ENCODE results near the gene TEKTIP1.

Gene TEKTIP1

DNA sequence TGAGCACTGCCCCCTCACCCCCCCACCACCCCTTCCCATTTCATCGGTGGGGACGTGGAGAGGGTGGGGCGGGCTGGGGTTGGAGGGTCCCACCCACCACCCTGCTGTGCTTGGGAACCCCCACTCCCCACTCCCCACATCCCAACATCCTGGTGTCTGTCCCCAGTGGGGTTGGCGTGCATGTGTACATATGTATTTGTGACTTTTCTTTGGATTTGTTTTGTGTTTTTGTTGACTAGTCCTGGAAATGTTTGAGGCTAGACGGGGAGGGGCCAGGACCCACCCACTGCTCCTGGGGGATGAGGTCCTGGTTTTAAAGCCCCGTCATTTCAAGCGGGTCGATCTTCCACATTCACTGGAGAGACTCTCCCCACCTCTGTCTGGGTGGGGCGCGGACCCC is 3.0 kb upstream of the TEKTIP1 start:
- peaks cover 78% of the 10 kb centered on the region for H3K36me3 ChIP-seq (ENCODE audit: insufficient read depth, low read length)

DNA sequence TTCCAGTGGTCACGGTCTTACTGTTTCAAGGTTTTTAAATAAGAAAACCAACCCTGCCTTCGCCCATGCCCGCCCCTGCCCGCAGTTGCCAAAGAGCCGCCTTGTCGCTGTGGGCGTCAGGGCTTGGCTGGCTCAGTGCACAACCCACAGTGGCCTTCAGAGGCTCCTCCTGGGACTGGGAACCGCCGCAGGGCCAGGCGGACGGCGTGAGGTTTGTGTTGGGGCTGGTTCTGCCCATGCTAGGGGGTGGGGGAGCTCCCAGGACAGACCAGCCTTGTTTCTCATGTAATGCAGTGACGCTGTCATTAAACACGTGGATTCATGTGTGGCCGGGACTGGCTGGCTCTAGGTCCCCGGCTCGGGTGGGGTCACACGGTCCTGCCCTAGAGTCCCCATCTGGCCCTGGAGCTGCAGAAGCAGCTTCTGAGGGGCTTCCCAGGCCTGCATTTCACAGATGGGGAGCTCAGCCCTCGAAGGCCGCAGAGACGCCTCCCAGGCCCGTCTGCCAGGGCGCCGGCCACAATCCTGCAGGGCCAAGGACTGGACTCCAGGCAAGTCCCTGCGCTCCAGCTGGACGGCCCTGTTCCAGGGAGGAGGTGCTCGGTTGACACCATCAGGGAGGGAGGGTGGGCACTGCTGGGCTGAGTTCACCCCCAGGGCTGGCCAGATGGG is 2.4 kb upstream of the TEKTIP1 start:
- Histone ChIP-seq H3K4me3 (ENCODE audit: low read depth in 1 of 2, low read length in 2 of 2) (no peak overlapping the region), H2AFZ (ENCODE audit: low read depth, low read length) (no peak overlapping the region), H3K4me2 (ENCODE audit: insufficient read depth, low read length) (no peak overlapping the region), H3K27ac (ENCODE audit: low read length) (no peak overlapping the region), H3K27me3 (ENCODE audit: insufficient read depth, low read length, poor library complexity) (no peaks in the 10 kb centered on the region), H3K4me1 (ENCODE audit: insufficient read depth, low read length) (no peaks in the 10 kb centered on the region), H3K9ac (ENCODE audit: low read depth, low read length) (no peak overlapping the region), H4K20me1 (ENCODE audit: insufficient read depth, low read length) (peaks cover 42% of the 10 kb centered on the region), H3K9me3 (ENCODE audit: insufficient read depth, low read length, severe bottlenecking) (no peaks in the 10 kb centered on the region), H3K36me3 (ENCODE audit: insufficient read depth, low read length) (peaks cover 73% of the 10 kb centered on the region), H3K79me2 (ENCODE audit: insufficient read depth, low read length) (no peaks in the 10 kb centered on the region)
- no peak for ATAC-seq (ENCODE audit: insufficient read depth, low read depth)
- no peak for DNase-seq
- TF ChIP-seq, protein P1, sequence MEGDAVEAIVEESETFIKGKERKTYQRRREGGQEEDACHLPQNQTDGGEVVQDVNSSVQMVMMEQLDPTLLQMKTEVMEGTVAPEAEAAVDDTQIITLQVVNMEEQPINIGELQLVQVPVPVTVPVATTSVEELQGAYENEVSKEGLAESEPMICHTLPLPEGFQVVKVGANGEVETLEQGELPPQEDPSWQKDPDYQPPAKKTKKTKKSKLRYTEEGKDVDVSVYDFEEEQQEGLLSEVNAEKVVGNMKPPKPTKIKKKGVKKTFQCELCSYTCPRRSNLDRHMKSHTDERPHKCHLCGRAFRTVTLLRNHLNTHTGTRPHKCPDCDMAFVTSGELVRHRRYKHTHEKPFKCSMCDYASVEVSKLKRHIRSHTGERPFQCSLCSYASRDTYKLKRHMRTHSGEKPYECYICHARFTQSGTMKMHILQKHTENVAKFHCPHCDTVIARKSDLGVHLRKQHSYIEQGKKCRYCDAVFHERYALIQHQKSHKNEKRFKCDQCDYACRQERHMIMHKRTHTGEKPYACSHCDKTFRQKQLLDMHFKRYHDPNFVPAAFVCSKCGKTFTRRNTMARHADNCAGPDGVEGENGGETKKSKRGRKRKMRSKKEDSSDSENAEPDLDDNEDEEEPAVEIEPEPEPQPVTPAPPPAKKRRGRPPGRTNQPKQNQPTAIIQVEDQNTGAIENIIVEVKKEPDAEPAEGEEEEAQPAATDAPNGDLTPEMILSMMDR (IDR thresholded peaks at IDR 0.05; ENCODE audit: borderline replicate concordance, extremely low read depth, low read length, poor library complexity, severe bottlenecking) = no peak
- no peak for TF ChIP-seq EZH2 (IDR thresholded peaks at IDR 0.05; ENCODE audit: borderline replicate concordance, low read depth, low read length, severe bottlenecking)

More for the DNA sequence above, 3.0 kb upstream of the TEKTIP1 start:
- Histone ChIP-seq H3K4me1 (ENCODE audit: insufficient read depth, low read length) (no peaks in the 10 kb centered on the region), H3K79me2 (ENCODE audit: insufficient read depth, low read length) (no peaks in the 10 kb centered on the region), H3K9me3 (ENCODE audit: insufficient read depth, low read length, severe bottlenecking) (no peaks in the 10 kb centered on the region), H3K9ac (ENCODE audit: low read depth, low read length) (no peak overlapping the region), H3K4me2 (ENCODE audit: insufficient read depth, low read length) (no peak overlapping the region), H3K27me3 (ENCODE audit: insufficient read depth, low read length, poor library complexity) (no peaks in the 10 kb centered on the region), H4K20me1 (ENCODE audit: insufficient read depth, low read length) (peaks cover 43% of the 10 kb centered on the region), H3K27ac (ENCODE audit: low read length) (no peak overlapping the region), H3K4me3 (ENCODE audit: low read depth in 1 of 2, low read length in 2 of 2) (no peak overlapping the region), H2AFZ (ENCODE audit: low read depth, low read length) (no peak overlapping the region)
- no peak for DNase-seq
- no peak for ATAC-seq (ENCODE audit: insufficient read depth, low read depth)
- TF ChIP-seq, protein P1 (IDR thresholded peaks at IDR 0.05; ENCODE audit: borderline replicate concordance, extremely low read depth, low read length, poor library complexity, severe bottlenecking) = no peak
- no peak for TF ChIP-seq EZH2 (IDR thresholded peaks at IDR 0.05; ENCODE audit: borderline replicate concordance, low read depth, low read length, severe bottlenecking)

DNA sequence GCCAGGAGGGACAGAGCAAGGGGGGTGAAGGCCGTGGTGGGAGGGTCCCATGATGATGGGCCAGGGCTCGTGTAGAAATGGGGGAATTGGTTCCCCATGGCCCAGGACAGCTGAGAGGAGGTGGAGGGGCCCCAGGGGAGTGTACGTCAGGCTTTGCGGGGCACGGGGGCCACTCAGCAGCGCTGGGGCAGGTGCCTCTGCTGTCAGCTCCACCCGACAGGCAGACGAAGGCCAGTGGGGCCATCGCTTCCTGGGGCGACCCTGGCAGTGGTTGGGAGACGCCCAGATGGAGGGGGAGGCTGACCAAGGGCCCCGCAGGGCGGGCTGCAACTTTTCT is 1.9 kb upstream of the TEKTIP1 start:
- H3K9ac ChIP-seq (ENCODE audit: low read depth, low read length) = no peak overlapping the region
- H3K4me3 ChIP-seq (ENCODE audit: low read depth in 1 of 2, low read length in 2 of 2) = no peak overlapping the region
- H4K20me1 ChIP-seq (ENCODE audit: insufficient read depth, low read length) = peaks cover 41% of the 10 kb centered on the region
- H3K27me3 ChIP-seq (ENCODE audit: insufficient read depth, low read length, poor library complexity) = no peaks in the 10 kb centered on the region
- H3K27ac ChIP-seq (ENCODE audit: low read length) = no peak overlapping the region
- ATAC-seq (ENCODE audit: insufficient read depth, low read depth) (peak; percentile 12; the same call in 1 of the 3 replicates), DNase-seq (no peak)
- H3K36me3 ChIP-seq (ENCODE audit: insufficient read depth, low read length) = peaks cover 68% of the 10 kb centered on the region
- H3K79me2 ChIP-seq (ENCODE audit: insufficient read depth, low read length) = no peaks in the 10 kb centered on the region
- no peak for TF ChIP-seq EZH2 (IDR thresholded peaks at IDR 0.05; ENCODE audit: borderline replicate concordance, low read depth, low read length, severe bottlenecking)
- no peak overlapping the region for H2AFZ ChIP-seq (ENCODE audit: low read depth, low read length)
- H3K4me1 ChIP-seq (ENCODE audit: insufficient read depth, low read length) = no peaks in the 10 kb centered on the region
- H3K4me2 ChIP-seq (ENCODE audit: insufficient read depth, low read length) = no peak overlapping the region
- H3K9me3 ChIP-seq (ENCODE audit: insufficient read depth, low read length, severe bottlenecking) = no peaks in the 10 kb centered on the region

DNA sequence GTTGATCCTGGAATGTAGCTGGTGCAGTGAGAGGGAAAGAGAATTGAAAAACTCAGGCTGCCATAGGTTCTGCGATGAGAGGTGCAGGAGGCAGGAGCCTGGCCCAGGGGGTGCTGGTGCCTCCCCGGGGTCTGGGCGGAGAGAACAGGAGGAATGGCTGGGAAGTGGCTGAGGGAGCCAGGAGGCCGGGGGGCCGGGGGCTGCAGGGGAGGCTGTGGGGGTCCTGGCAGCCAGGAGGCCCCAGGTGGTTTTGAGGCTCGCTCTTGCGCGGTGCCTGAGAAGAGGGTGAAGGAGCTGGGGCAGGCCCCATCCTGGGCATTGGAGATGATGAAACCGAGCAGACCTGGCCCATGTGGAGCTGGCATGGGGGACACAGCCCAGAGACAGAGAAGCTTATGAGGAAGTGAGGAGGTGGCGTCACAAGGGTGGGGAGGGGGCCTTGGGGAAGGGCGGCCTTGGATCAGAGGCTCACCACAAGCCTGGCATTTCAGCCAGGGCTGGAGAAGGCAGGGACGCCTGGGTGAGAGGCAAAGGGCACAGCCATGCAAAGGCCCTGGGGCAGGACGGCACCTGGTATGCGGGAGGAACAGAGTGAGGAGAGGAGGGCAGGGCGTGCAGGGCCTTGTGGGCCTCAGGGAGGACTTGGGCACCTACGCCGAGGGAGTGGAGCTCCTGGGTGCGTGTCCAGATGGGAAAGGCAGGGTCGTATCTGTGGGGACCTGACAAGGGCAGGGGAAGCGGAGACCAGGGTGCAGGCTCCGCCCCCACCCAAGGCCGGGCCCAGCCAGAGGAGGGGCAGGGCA is 1.3 kb upstream of the TEKTIP1 start:
- peaks cover 63% of the 10 kb centered on the region for H3K36me3 ChIP-seq (ENCODE audit: insufficient read depth, low read length)
- peak; percentile 22; the same call in 1 of the 3 replicates for ATAC-seq (ENCODE audit: insufficient read depth, low read depth)
- no peaks in the 10 kb centered on the region for H3K9me3 ChIP-seq (ENCODE audit: insufficient read depth, low read length, severe bottlenecking)
- DNase-seq = no peak
- no peak overlapping the region for H3K4me2 ChIP-seq (ENCODE audit: insufficient read depth, low read length)
- TF ChIP-seq, protein P1 (IDR thresholded peaks at IDR 0.05; ENCODE audit: borderline replicate concordance, extremely low read depth, low read length, poor library complexity, severe bottlenecking) = no peak
- no peak for TF ChIP-seq EZH2 (IDR thresholded peaks at IDR 0.05; ENCODE audit: borderline replicate concordance, low read depth, low read length, severe bottlenecking)
- H2AFZ ChIP-seq (ENCODE audit: low read depth, low read length) = no peak overlapping the region
- H3K79me2 ChIP-seq (ENCODE audit: insufficient read depth, low read length) = no peaks in the 10 kb centered on the region
- no peak overlapping the region for H3K4me3 ChIP-seq (ENCODE audit: low read depth in 1 of 2, low read length in 2 of 2)
- H3K27me3 ChIP-seq (ENCODE audit: insufficient read depth, low read length, poor library complexity) = no peaks in the 10 kb centered on the region
- peaks cover 37% of the 10 kb centered on the region for H4K20me1 ChIP-seq (ENCODE audit: insufficient read depth, low read length)
- H3K9ac ChIP-seq (ENCODE audit: low read depth, low read length) = no peak overlapping the region
- H3K27ac ChIP-seq (ENCODE audit: low read length) = no peak overlapping the region
- H3K4me1 ChIP-seq (ENCODE audit: insufficient read depth, low read length) = no peaks in the 10 kb centered on the region
